IMR-90 (cell line): ENCODE measurements around the gene TES. TPM values are rescaled to one million over a fixed set of nuclear protein-coding genes. Genes with fewer than 3 reads are reported as not detected.

Source experiments
- ATAC-seq: fragments of 200-7000 bp; cut with Tn5 transposase; 2 replicates; pipeline ENCODE4 v1.9.1; 2020; ENCODE audit warnings: low read depth, mild to moderate bottlenecking, moderate library complexity
- BruUV-seq: library from RNA; stranded (reverse); fragments of 400-500 nt; replicated peaks from 2 replicates; lab custom pipeline; 2021; lab: Mats Ljungman, UMichigan
- CTCF ChIA-PET: fragments of 300-600 bp; formaldehyde crosslinking; extraction: SDS; loops from one replicate; lab custom pipeline; 2021; ENCODE audit warnings: antibody characterized with exemption; lab: Yijun Ruan, JAX
- POLR2A ChIA-PET: fragments of 300-600 bp; sonication (Branson Sonifier 250); formaldehyde crosslinking; loops from one replicate; lab custom pipeline; 2022; ENCODE audit warnings: antibody characterized with exemption; ENCODE audit not compliant: unreplicated experiment; lab: Charles Lee
- DNase-seq: peaks from one replicate; pipeline ENCODE4 v3.0.0; 2013
- H2AFZ ChIP-seq: replicated peaks from 2 replicates; pipeline ENCODE3; 2013; ENCODE audit warnings: low read length, mild to moderate bottlenecking; ENCODE audit not compliant: poor library complexity
- H2AK5ac ChIP-seq: 2 replicates; pipeline ENCODE4 v1.6.1; 2013; ENCODE audit warnings: low read depth, low read length, inconsistent platforms
- H2AK9ac ChIP-seq: replicated peaks from 2 replicates; pipeline ENCODE3; 2013; ENCODE audit warnings: mild to moderate bottlenecking, low read depth, low read length, moderate library complexity; ENCODE audit not compliant: poor library complexity
- H2BK120ac ChIP-seq: 2 replicates; pipeline ENCODE4 v1.6.1; 2013; ENCODE audit warnings: low read depth, low read length, inconsistent platforms
- H2BK15ac ChIP-seq: 3 replicates; pipeline ENCODE4 v1.6.1; 2013; ENCODE audit warnings: low read depth, low read length, inconsistent platforms
- H2BK20ac ChIP-seq: 2 replicates; pipeline ENCODE4 v1.6.1; 2013; ENCODE audit warnings: low read depth, mild to moderate bottlenecking, inconsistent platforms, low read length, moderate library complexity
- H2BK5ac ChIP-seq: 2 replicates; pipeline ENCODE4 v1.6.1; 2013; ENCODE audit warnings: mild to moderate bottlenecking, low read depth, low read length, inconsistent platforms; ENCODE audit not compliant: poor library complexity, severe bottlenecking
- H3K14ac ChIP-seq: replicated peaks from 2 replicates; pipeline ENCODE4 v1.6.1; 2013; ENCODE audit warnings: low read depth, low read length, inconsistent platforms
- H3K18ac ChIP-seq: 2 replicates; pipeline ENCODE4 v1.6.1; 2013; ENCODE audit warnings: low read depth, low read length, control low read depth
- H3K23ac ChIP-seq: 2 replicates; pipeline ENCODE4 v1.6.1; 2013; ENCODE audit warnings: low read depth, low read length, inconsistent platforms
- H3K27ac ChIP-seq: 2 replicates; pipeline ENCODE4 v1.5.1; 2013; ENCODE audit warnings: mild to moderate bottlenecking, control low read depth, low read length; ENCODE audit not compliant: insufficient read depth
- H3K27me3 ChIP-seq: 2 replicates; pipeline ENCODE4 v1.6.1; 2013; ENCODE audit warnings: low read length; ENCODE audit not compliant: control insufficient read depth, insufficient read depth
- H3K36me3 ChIP-seq: 2 replicates; pipeline ENCODE4 v1.6.1; 2013; ENCODE audit warnings: low read length, mixed read lengths; ENCODE audit not compliant: control insufficient read depth, insufficient read depth
- H3K4ac ChIP-seq: 2 replicates; pipeline ENCODE4 v1.6.1; 2013; ENCODE audit warnings: low read depth, low read length, inconsistent platforms
- H3K4me1 ChIP-seq: 2 replicates; pipeline ENCODE4 v1.6.1; 2013; ENCODE audit warnings: low read length, mixed read lengths; ENCODE audit not compliant: control insufficient read depth, insufficient read depth
- H3K4me2 ChIP-seq: 2 replicates; pipeline ENCODE4 v1.6.1; 2013; ENCODE audit warnings: low read depth, mild to moderate bottlenecking, control low read depth, low read length, moderate library complexity
- H3K4me3 ChIP-seq: 2 replicates; pipeline ENCODE4 v1.5.1; 2013; ENCODE audit warnings: low read depth, mild to moderate bottlenecking, control low read depth, low read length, moderate library complexity; ENCODE audit not compliant: insufficient read depth
- H3K56ac ChIP-seq: 2 replicates; pipeline ENCODE4 v1.6.1; 2013; ENCODE audit warnings: low read length, inconsistent platforms; ENCODE audit not compliant: insufficient read depth; ENCODE audit errors: extremely low read depth
- H3K79me1 ChIP-seq, 2 experiments: 2 replicates each; pipeline ENCODE4 v1.6.1; 2013; ENCODE audit warnings: low read length in 2 of 2, inconsistent platforms in 1 of 2, low read depth in 1 of 2
- H3K9ac ChIP-seq: 2 replicates; pipeline ENCODE4 v1.6.1; 2013; ENCODE audit warnings: low read depth, low read length, control low read depth
- H3K9me1 ChIP-seq: 2 replicates; pipeline ENCODE4 v1.6.1; 2013; ENCODE audit warnings: low read length, inconsistent platforms; ENCODE audit not compliant: insufficient read depth
- H3K9me3 ChIP-seq: 2 replicates; pipeline ENCODE4 v1.6.1; 2013; ENCODE audit warnings: low read length; ENCODE audit not compliant: control insufficient read depth, insufficient read depth
- H4K20me1 ChIP-seq: 2 replicates; pipeline ENCODE4 v1.6.1; 2013; ENCODE audit warnings: low read length, inconsistent platforms; ENCODE audit not compliant: insufficient read depth
- H4K5ac ChIP-seq: 2 replicates; pipeline ENCODE4 v1.6.1; 2013; ENCODE audit warnings: mild to moderate bottlenecking, low read depth, low read length, control low read depth
- H4K8ac ChIP-seq, 2 experiments: 2 replicates each; pipeline ENCODE4 v1.6.1; 2013; ENCODE audit warnings: low read depth in 2 of 2, low read length in 2 of 2, control low read depth in 1 of 2, inconsistent platforms in 1 of 2
- H4K91ac ChIP-seq: 2 replicates; pipeline ENCODE4 v1.6.1; 2013; ENCODE audit warnings: low read depth, low read length, inconsistent platforms; ENCODE audit not compliant: insufficient read depth
- CEBPB ChIP-seq: IDR thresholded peaks from 2 replicates; pipeline ENCODE4 v1.6.1; 2012; ENCODE audit warnings: low read depth, low read length, improper control_type of control experiment
- FOS ChIP-seq: fragments of 150-350 bp; IDR thresholded peaks from 2 replicates; pipeline ENCODE4 v1.6.1; 2016; ENCODE audit warnings: low read depth, low read length
- MXI1 ChIP-seq: IDR thresholded peaks from 2 replicates; pipeline ENCODE4 v1.6.1; 2012; ENCODE audit warnings: low read depth, mild to moderate bottlenecking, low read length, moderate library complexity, borderline replicate concordance
- NFE2L2 ChIP-seq: fragments of 150-350 bp; IDR thresholded peaks from 2 replicates; pipeline ENCODE4 v1.6.1; 2016; ENCODE audit warnings: low read depth, mild to moderate bottlenecking, low read length
- whole genome bisulfite sequencing, 2 experiments: methylation state at CpG; one replicate each; pipeline versions ENCODE4 v1.1.5 to v1.1.7; 2013; ENCODE audit warnings: missing lambda C conversion rate in 2 of 2; ENCODE audit not compliant: insufficient read length in 1 of 2; ENCODE audit errors: extremely low coverage in 2 of 2; 5-methylcytosine and 5-hydroxymethylcytosine counted together
- dilution Hi-C: fragments of 300-500 bp; cut with HindIII; formaldehyde crosslinking; loops from one replicate; pipeline ENCODE4 v1.14.3; 2018; ENCODE audit warnings: low sequenced_read_pairs; ENCODE audit not compliant: unreplicated experiment
- in situ Hi-C: fragments of 300-500 bp; cut with MboI; formaldehyde crosslinking; loops from 3 replicates; pipeline ENCODE4 v1.14.3; 2019; ENCODE audit warnings: low sequenced_read_pairs, inconsistent platforms, mixed read lengths
- intact Hi-C: fragments of 100-400 bp; cut with micrococcal nuclease; formaldehyde crosslinking; loops from 2 replicates; pipeline ENCODE4 v1.10.0; 2022
- polyA plus RNA-seq, 3 experiments: library from polyadenylated mRNA; depleted of rRNA; stranded (reverse); fragments of >200 nt; gene quantifications; 2 replicates each; pipeline ENCODE4 v1.2.3, GENCODE V29; 2012; ENCODE audit warnings: low replicate concordance in 1 of 3
- total RNA-seq: library from RNA; depleted of rRNA; stranded (reverse); fragments of >200 nt; gene quantifications from 2 replicates; pipeline ENCODE4 v1.2.3, GENCODE V29; 2012

The TES gene
- total and polyA plus RNA-seq, 2 of the 4 experiments (the other 2 are of a cell fraction) = 54.0 to 83.3 TPM

DNA sequence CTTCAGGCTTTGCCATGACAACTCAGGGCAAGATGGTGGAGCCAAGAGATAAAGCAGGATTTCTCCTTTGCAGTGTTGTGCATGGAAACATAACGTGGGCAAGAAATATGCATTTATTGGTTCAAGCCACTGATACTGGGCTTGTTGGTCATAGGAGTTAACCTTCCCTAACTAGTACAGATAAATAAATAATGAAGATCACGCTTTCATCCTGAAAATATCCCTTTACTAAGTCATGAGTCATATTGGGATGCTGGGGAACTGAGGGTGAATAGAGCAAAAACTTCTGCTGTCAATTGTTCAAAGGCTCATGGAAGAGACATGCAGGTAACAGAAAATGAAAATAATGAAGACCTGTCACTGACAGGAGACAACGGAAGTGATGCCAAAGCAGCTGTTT, 55.5 kb downstream of the TES start:
- Histone ChIP-seq H2BK20ac (peak overlapping the region; percentile 97), H3K36me3 (no peaks in the 10 kb centered on the region), H3K27me3 (no peaks in the 10 kb centered on the region), H3K9me1 (peaks cover 20% of the 10 kb centered on the region), H2BK5ac (peak overlapping the region; percentile 97), H3K9me3 (no peaks in the 10 kb centered on the region), H3K18ac (peak overlapping the region; percentile 95; the same call in 1 of the 2 replicates), H3K27ac (peak overlapping the region; percentile 48; the same call in 1 of the 2 replicates), H3K23ac (peak overlapping the region; percentile 67), H3K4ac (peak overlapping the region; percentile 89), H4K8ac (peak overlapping the region; percentile 13 to 89; a peak in 2 of 4 replicates), H2AK5ac (peak overlapping the region; percentile 84), H3K14ac (peak overlapping the region; percentile 92), H2BK120ac (peak overlapping the region; percentile 83), H3K4me1 (peaks cover 21% of the 10 kb centered on the region), H3K4me3 (no peak overlapping the region), H4K20me1 (no peaks in the 10 kb centered on the region), H3K79me1 (peaks cover 21 to 33% of the 10 kb centered on the region in 2 experiments), H2BK15ac (peak overlapping the region; percentile 89), H3K9ac (no peak overlapping the region), H3K56ac (0 out of 2 replicates have a peak overlapping the region, but pooled peaks have one; percentile 28), H2AFZ (peak overlapping the region; percentile 39), H3K4me2 (peak overlapping the region; percentile 18; the same call in 1 of the 2 replicates), H4K91ac (peak overlapping the region; percentile 78), H4K5ac (peak overlapping the region; percentile 90; the same call in 1 of the 2 replicates), H2AK9ac (no peak overlapping the region)
- DNase-seq (peak; percentile 63), ATAC-seq (peak; percentile 42)
- no peak for TF ChIP-seq CEBPB
- TF ChIP-seq MXI1 = no peak
- 0 out of 2 replicates have a peak, but pooled peaks have one; percentile 13 for TF ChIP-seq FOS
- TF ChIP-seq NFE2L2 = no peak
- ChIA-PET CTCF (no interaction called here), POLR2A (no interaction called here)
- no CpG with 5 or more reads among the region's 3 CpGs for WGBS, 2 experiments
- intact Hi-C loops (no loop called here), dilution Hi-C loops (loop anchor here (25.0 kb wide), 1 partner anchor 246 kb away; no protein-coding TSS in a partner anchor), in situ Hi-C loops (loop anchor here (5.0 kb wide), 1 partner anchor 311 kb away; no protein-coding TSS in a partner anchor)
- BruUV-seq = no TSS peak
